HepG2 (cell line): ENCODE results near the gene UBL7. TPM values are rescaled to one million over a fixed set of nuclear protein-coding genes. Genes with fewer than 3 reads are reported as not detected.
A peak's percentile ranks its signal among the peaks of the same experiment; 100 is the strongest.

Source experiments
- ATM ChIP-seq: fragments of 450-650 bp; IDR thresholded peaks from 2 replicates; pipeline ENCODE4 v1.7.1; 2017; ENCODE audit warnings: mild to moderate bottlenecking, borderline replicate concordance
- CENPX ChIP-seq: sonication (generic); formaldehyde crosslinking; IDR thresholded peaks from 2 replicates; pipeline ENCODE4 v1.9.0; 2021; ENCODE audit warnings: mild to moderate bottlenecking, missing genetic modification reagents, moderate library complexity
- CTCF ChIP-seq: sonication (generic); formaldehyde crosslinking; IDR thresholded peaks from 2 replicates; pipeline ENCODE4 v1.5.0; 2020; ENCODE audit warnings: mild to moderate bottlenecking, missing genetic modification reagents, moderate library complexity
- DMAP1 ChIP-seq: IDR thresholded peaks from 2 replicates; pipeline ENCODE4 v1.6.1; 2016
- FOSL2 ChIP-seq: sonication (generic); formaldehyde crosslinking; IDR thresholded peaks from 2 replicates; pipeline ENCODE4 v1.4.0; 2020; ENCODE audit warnings: missing genetic modification reagents
- GABPB1 ChIP-seq: IDR thresholded peaks from 2 replicates; pipeline ENCODE4 v1.6.1; 2016; ENCODE audit warnings: mild to moderate bottlenecking, missing genetic modification reagents, moderate library complexity, missing compliant biosample characterization
- IKZF5 ChIP-seq: IDR thresholded peaks from 2 replicates; pipeline ENCODE4 v1.6.1; 2018; ENCODE audit warnings: missing genetic modification reagents, mild to moderate bottlenecking, missing compliant biosample characterization
- IRF2 ChIP-seq: IDR thresholded peaks from 2 replicates; pipeline ENCODE4 v1.6.1; 2018; ENCODE audit warnings: missing genetic modification reagents, missing compliant biosample characterization
- ISL2 ChIP-seq: sonication (generic); formaldehyde crosslinking; IDR thresholded peaks from 2 replicates; pipeline ENCODE4 v1.5.0; 2020; ENCODE audit warnings: missing genetic modification reagents
- MIER3 ChIP-seq: IDR thresholded peaks from 2 replicates; pipeline ENCODE4 v1.6.1; 2016; ENCODE audit warnings: missing compliant biosample characterization, borderline replicate concordance
- PHF5A ChIP-seq: IDR thresholded peaks from one replicate; pipeline ENCODE4 v1.6.1; 2018; ENCODE audit warnings: low read depth, missing genetic modification reagents; ENCODE audit not compliant: unreplicated experiment
- RARA ChIP-seq: IDR thresholded peaks from 2 replicates; pipeline ENCODE4 v1.6.1; 2016; ENCODE audit warnings: missing genetic modification reagents, missing compliant biosample characterization
- RXRA ChIP-seq: sonication (generic); formaldehyde crosslinking; IDR thresholded peaks from 2 replicates; pipeline ENCODE4 v1.5.1; 2020; ENCODE audit warnings: missing genetic modification reagents
- SAP130 ChIP-seq: IDR thresholded peaks from 2 replicates; pipeline ENCODE4 v1.6.1; 2016; ENCODE audit warnings: low read depth
- SOX6 ChIP-seq, 2 experiments: fragments of 450-650 bp in 1 of 2; sonication (generic) in 1 of 2; formaldehyde crosslinking in 1 of 2; IDR thresholded peaks; 2 replicates each; pipeline versions ENCODE4 v1.4.0 to v1.6.1; 2017 to 2020; ENCODE audit warnings: antibody characterized with exemption in 1 of 2, mild to moderate bottlenecking in 1 of 2, missing genetic modification reagents in 1 of 2
- TEF ChIP-seq: sonication (generic); formaldehyde crosslinking; IDR thresholded peaks from 2 replicates; pipeline ENCODE4 v1.5.0; 2020; ENCODE audit warnings: missing genetic modification reagents
- THYN1 ChIP-seq: sonication (generic); formaldehyde crosslinking; IDR thresholded peaks from 2 replicates; pipeline ENCODE4 v1.8.1; 2023; ENCODE audit warnings: low read depth, mild to moderate bottlenecking, moderate library complexity, missing genetic modification reagents, borderline replicate concordance
- XRCC5 ChIP-seq: fragments of 200-400 bp; formaldehyde crosslinking; optimal IDR thresholded peaks from 2 replicates; pipeline ENCODE3; 2017; ENCODE audit warnings: mild to moderate bottlenecking, low read length
- ZNF350 ChIP-seq: sonication (generic); formaldehyde crosslinking; IDR thresholded peaks from 2 replicates; pipeline ENCODE4 v1.4.0; 2020; ENCODE audit warnings: mild to moderate bottlenecking, low read depth, missing genetic modification reagents, borderline replicate concordance
- ZNF580 ChIP-seq: IDR thresholded peaks from 2 replicates; pipeline ENCODE4 v1.6.1; 2016; ENCODE audit warnings: low read depth, borderline replicate concordance
- ZNF644 ChIP-seq: IDR thresholded peaks from 2 replicates; pipeline ENCODE4 v1.6.1; 2016; ENCODE audit warnings: low read depth
- ZNF766 ChIP-seq: sonication (generic); formaldehyde crosslinking; IDR thresholded peaks from 2 replicates; pipeline ENCODE4 v1.5.0; 2020; ENCODE audit warnings: missing genetic modification reagents, borderline replicate concordance
- ZNF816 ChIP-seq: sonication (generic); formaldehyde crosslinking; IDR thresholded peaks from 2 replicates; pipeline ENCODE4 v1.8.0; 2022; ENCODE audit warnings: missing genetic modification reagents, mild to moderate bottlenecking, borderline replicate concordance
- polyA plus RNA-seq, 8 experiments: library from polyadenylated mRNA; depleted of rRNA in 3 of 8; stranded (reverse) in 7 of 8; unstranded in 1 of 8; fragments of >200 nt; fragmentation: Illumina TruSeq in 4 of 8; extraction: Trizol in 4 of 8; gene quantifications; 2 replicates each; pipeline versions ENCODE4 v1.2.1 to v1.2.3, GENCODE V29; 2011 to 2016; ENCODE audit warnings: low read depth in 4 of 8, missing spikeins in 1 of 8, mixed read lengths in 1 of 8; ENCODE audit not compliant: insufficient read depth in 1 of 8
- total RNA-seq, 5 experiments: library from RNA; depleted of rRNA; stranded (reverse); fragments of >200 nt; fragmentation: Illumina TruSeq; extraction: Trizol; gene quantifications; 2 replicates each; pipeline ENCODE4 v1.2.3, GENCODE V29; 2016; ENCODE audit warnings: low read depth in 1 of 5
- TF ChIP-seq, protein P1 (sequence below): sonication (generic); formaldehyde crosslinking; IDR thresholded peaks from 2 replicates; pipeline ENCODE4 v1.4.0; 2020; ENCODE audit warnings: missing genetic modification reagents, borderline replicate concordance
- TF ChIP-seq, protein P2 (sequence below): sonication (generic); formaldehyde crosslinking; IDR thresholded peaks from 2 replicates; pipeline ENCODE4 v1.5.0; 2020; ENCODE audit warnings: missing genetic modification reagents

UBL7 gene
- total and polyA plus RNA-seq, 2 of the 13 experiments (the other 11 are each of a cell fraction or from before 2014, with no cell fraction given) = 55.0 to 63.5 TPM

DNA sequence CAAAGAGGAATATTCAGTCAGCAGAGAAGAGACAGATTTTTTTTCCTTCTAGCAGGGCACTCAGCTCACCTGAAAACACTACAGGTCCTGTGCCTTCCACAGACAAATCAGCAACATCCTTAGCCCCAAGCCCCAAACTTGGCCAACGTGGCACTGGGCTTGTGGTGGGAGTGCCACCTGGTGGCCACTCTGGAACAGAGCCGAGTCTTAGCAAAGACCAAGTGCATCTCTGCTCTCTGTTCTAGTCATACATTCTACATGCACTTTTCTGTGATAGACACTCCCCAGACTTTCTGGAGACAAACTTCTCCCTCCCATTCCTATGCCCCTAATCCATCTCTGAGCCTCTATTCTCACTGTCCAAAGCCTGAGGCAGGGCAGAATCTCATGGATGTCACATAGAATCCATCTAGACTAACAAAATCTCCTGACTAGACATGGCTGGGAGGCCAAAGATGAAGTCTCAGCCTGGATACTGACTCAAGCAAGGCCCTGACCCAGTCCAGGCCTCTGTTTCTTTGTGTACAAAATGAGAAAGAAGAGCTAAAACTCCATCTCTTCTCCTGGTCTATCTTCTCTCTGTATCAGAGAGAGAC, 22.1 kb downstream of the UBL7 start (continued):
- TF ChIP-seq ZNF644 (CRISPR knock-in tag) (peak; percentile 44; the same call in 1 of the 2 replicates), TEF (CRISPR knock-in tag) (no peak), ISL2 (CRISPR knock-in tag) (no peak), GABPB1 (CRISPR knock-in tag) (no peak), ZNF816 (CRISPR knock-in tag) (no peak), CENPX (CRISPR knock-in tag) (no peak), THYN1 (CRISPR knock-in tag) (no peak), RARA (CRISPR knock-in tag) (0 out of 2 replicates have a peak, but pooled peaks have one; percentile 11), PHF5A (CRISPR knock-in tag) (peak; percentile 74), ATM (no peak), ZNF350 (CRISPR knock-in tag) (peak; percentile 27; the same call in 1 of the 2 replicates), DMAP1 (peak; percentile 71; the same call in 1 of the 2 replicates), CTCF (CRISPR knock-in tag) (peak; percentile 97), MIER3 (0 out of 2 replicates have a peak, but pooled peaks have one; percentile 39), IKZF5 (peak; percentile 41; the same call in 1 of the 2 replicates), SOX6 (IDR thresholded peaks at IDR 0.05) (no peak), SOX6 (CRISPR knock-in tag; IDR thresholded peaks at IDR 0.05) (0 out of 2 replicates have a peak, but pooled peaks have one; percentile 18), ZNF580 (CRISPR knock-in tag) (peak; percentile 57; the same call in 1 of the 2 replicates), IRF2 (peak; percentile 53; the same call in 1 of the 2 replicates), ZNF766 (no peak), XRCC5 (peak; percentile 60), FOSL2 (CRISPR knock-in tag) (peak; percentile 49), RXRA (CRISPR knock-in tag) (0 out of 2 replicates have a peak, but pooled peaks have one; percentile 22), SAP130 (CRISPR knock-in tag) (peak; percentile 66)
- TF ChIP-seq, protein P1, sequence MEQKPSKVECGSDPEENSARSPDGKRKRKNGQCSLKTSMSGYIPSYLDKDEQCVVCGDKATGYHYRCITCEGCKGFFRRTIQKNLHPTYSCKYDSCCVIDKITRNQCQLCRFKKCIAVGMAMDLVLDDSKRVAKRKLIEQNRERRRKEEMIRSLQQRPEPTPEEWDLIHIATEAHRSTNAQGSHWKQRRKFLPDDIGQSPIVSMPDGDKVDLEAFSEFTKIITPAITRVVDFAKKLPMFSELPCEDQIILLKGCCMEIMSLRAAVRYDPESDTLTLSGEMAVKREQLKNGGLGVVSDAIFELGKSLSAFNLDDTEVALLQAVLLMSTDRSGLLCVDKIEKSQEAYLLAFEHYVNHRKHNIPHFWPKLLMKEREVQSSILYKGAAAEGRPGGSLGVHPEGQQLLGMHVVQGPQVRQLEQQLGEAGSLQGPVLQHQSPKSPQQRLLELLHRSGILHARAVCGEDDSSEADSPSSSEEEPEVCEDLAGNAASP (CRISPR knock-in tag) = peak; percentile 53; the same call in 1 of the 2 replicates
- TF ChIP-seq, protein P2, sequence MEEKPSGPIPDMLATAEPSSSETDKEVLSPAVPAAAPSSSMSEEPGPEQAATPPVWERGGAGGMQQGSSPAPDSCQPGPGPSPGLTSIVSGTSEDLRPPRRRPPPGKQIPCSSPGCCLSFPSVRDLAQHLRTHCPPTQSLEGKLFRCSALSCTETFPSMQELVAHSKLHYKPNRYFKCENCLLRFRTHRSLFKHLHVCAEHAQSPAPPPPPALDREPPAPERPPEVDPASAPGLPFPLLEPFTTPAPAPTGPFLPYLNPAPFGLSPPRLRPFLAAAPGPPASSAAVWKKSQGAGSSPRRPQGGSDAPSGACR (CRISPR knock-in tag) = 0 out of 2 replicates have a peak, but pooled peaks have one; percentile 53
